ENCODE results near the gene SUCLA2. TPM values are rescaled to one million over a fixed set of nuclear protein-coding genes. Genes with fewer than 3 reads are reported as not detected.

SUCLA2 gene
- total and polyA plus RNA-seq, 10 of the 15 experiments (the other 5 are each of a cell fraction or from before 2014, with no cell fraction given) = 27.5 to 83.4 (median 42.8) TPM

DNA sequence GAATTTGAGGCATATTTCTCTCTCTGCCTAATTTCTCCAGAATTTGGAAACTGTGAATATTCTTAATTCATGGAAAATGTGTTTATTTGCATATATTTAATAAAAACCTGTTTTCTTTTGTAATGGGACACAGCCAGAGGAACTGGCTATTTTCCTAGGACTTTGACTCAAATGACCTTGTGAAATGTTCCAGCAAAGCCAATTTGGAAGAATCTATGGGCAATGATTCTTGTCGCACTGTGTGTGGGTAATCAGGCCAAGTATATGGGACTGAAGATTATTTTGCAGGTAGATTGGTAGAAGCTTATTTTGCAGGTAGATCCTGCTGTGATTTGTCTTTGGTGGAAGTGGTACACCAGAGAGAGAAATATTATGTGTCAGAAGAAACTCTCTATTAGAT lies 38.8 kb downstream of the SUCLA2 start:
- 97% methylated on average over 1 of the region's 1 CpG for WGBS (ENCODE audit: insufficient coverage, insufficient replicate concordance, low lambda C conversion rate, missing lambda C conversion rate)
- ATAC-seq = no peak
- CTCF ChIA-PET = no interaction called here

More for the DNA sequence above, 38.8 kb downstream of the SUCLA2 start:
- H3K9me3 ChIP-seq (replicated peaks; ENCODE audit: control insufficient read depth, insufficient read depth, low read length) = peaks cover 13% of the 10 kb centered on the region; the same call in 2 of the 3 replicates
- no peaks in the 10 kb centered on the region for H3K27me3 ChIP-seq (replicated peaks in 1 of 2; ENCODE audit: control insufficient read depth in 2 of 2, insufficient read depth in 2 of 2, low read length in 1 of 2)
- H3K79me2 ChIP-seq (ENCODE audit: control insufficient read depth, insufficient read depth, low read length) = no peaks in the 10 kb centered on the region
- POLR2A ChIA-PET = no interaction called here
- in situ Hi-C loops (cut with MboI) = no loop called here
- RAD21 ChIA-PET (ENCODE audit: unreplicated experiment) = no interaction called here
- TF ChIP-seq CHD2 (IDR thresholded peaks at IDR 0.05; ENCODE audit: borderline replicate concordance, low read depth, low read length) = no peak
- no peak for TF ChIP-seq SMAD1 (IDR thresholded peaks at IDR 0.05; ENCODE audit: low read depth, partially characterized antibody)
- TF ChIP-seq, protein P1, sequence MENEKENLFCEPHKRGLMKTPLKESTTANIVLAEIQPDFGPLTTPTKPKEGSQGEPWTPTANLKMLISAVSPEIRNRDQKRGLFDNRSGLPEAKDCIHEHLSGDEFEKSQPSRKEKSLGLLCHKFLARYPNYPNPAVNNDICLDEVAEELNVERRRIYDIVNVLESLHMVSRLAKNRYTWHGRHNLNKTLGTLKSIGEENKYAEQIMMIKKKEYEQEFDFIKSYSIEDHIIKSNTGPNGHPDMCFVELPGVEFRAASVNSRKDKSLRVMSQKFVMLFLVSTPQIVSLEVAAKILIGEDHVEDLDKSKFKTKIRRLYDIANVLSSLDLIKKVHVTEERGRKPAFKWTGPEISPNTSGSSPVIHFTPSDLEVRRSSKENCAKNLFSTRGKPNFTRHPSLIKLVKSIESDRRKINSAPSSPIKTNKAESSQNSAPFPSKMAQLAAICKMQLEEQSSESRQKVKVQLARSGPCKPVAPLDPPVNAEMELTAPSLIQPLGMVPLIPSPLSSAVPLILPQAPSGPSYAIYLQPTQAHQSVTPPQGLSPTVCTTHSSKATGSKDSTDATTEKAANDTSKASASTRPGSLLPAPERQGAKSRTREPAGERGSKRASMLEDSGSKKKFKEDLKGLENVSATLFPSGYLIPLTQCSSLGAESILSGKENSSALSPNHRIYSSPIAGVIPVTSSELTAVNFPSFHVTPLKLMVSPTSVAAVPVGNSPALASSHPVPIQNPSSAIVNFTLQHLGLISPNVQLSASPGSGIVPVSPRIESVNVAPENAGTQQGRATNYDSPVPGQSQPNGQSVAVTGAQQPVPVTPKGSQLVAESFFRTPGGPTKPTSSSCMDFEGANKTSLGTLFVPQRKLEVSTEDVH (IDR thresholded peaks at IDR 0.05; ENCODE audit: low read depth, partially characterized antibody) = no peak
- no peak for TF ChIP-seq MXI1 (IDR thresholded peaks at IDR 0.05; ENCODE audit: low read depth, low read length)
- no peak for TF ChIP-seq HCFC1 (IDR thresholded peaks at IDR 0.05; ENCODE audit: low read length)
- TF ChIP-seq, protein P2, sequence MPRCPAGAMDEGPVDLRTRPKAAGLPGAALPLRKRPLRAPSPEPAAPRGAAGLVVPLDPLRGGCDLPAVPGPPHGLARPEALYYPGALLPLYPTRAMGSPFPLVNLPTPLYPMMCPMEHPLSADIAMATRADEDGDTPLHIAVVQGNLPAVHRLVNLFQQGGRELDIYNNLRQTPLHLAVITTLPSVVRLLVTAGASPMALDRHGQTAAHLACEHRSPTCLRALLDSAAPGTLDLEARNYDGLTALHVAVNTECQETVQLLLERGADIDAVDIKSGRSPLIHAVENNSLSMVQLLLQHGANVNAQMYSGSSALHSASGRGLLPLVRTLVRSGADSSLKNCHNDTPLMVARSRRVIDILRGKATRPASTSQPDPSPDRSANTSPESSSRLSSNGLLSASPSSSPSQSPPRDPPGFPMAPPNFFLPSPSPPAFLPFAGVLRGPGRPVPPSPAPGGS (IDR thresholded peaks at IDR 0.05; ENCODE audit: borderline replicate concordance, insufficient read depth, low read depth, low read length, poor library complexity, severe bottlenecking) = no peak
- TF ChIP-seq, protein P3, sequence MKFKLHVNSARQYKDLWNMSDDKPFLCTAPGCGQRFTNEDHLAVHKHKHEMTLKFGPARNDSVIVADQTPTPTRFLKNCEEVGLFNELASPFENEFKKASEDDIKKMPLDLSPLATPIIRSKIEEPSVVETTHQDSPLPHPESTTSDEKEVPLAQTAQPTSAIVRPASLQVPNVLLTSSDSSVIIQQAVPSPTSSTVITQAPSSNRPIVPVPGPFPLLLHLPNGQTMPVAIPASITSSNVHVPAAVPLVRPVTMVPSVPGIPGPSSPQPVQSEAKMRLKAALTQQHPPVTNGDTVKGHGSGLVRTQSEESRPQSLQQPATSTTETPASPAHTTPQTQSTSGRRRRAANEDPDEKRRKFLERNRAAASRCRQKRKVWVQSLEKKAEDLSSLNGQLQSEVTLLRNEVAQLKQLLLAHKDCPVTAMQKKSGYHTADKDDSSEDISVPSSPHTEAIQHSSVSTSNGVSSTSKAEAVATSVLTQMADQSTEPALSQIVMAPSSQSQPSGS (IDR thresholded peaks at IDR 0.05; ENCODE audit: low read length) = no peak
- TF ChIP-seq MTA3 (IDR thresholded peaks at IDR 0.05; ENCODE audit: borderline replicate concordance, low read length) = no peak
- no peak for TF ChIP-seq RAD21 (IDR thresholded peaks at IDR 0.05; ENCODE audit: insufficient read depth, low read depth, low read length)
- no peak for TF ChIP-seq SP1 (IDR thresholded peaks at IDR 0.05; ENCODE audit: low read depth, low read length)
- TF ChIP-seq, protein P4, sequence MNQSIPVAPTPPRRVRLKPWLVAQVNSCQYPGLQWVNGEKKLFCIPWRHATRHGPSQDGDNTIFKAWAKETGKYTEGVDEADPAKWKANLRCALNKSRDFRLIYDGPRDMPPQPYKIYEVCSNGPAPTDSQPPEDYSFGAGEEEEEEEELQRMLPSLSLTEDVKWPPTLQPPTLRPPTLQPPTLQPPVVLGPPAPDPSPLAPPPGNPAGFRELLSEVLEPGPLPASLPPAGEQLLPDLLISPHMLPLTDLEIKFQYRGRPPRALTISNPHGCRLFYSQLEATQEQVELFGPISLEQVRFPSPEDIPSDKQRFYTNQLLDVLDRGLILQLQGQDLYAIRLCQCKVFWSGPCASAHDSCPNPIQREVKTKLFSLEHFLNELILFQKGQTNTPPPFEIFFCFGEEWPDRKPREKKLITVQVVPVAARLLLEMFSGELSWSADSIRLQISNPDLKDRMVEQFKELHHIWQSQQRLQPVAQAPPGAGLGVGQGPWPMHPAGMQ (IDR thresholded peaks at IDR 0.05; ENCODE audit: borderline replicate concordance) = no peak
- TF ChIP-seq HDGF (IDR thresholded peaks at IDR 0.05) = no peak
- TF ChIP-seq ZNF274 (IDR thresholded peaks at IDR 0.05; ENCODE audit: insufficient read depth, insufficient read length) = no peak
- TF ChIP-seq ZNF384 (IDR thresholded peaks at IDR 0.05; ENCODE audit: borderline replicate concordance, low read depth, low read length) = no peak
- TF ChIP-seq FOXK2 (IDR thresholded peaks at IDR 0.05) = no peak
- TF ChIP-seq, protein P5, sequence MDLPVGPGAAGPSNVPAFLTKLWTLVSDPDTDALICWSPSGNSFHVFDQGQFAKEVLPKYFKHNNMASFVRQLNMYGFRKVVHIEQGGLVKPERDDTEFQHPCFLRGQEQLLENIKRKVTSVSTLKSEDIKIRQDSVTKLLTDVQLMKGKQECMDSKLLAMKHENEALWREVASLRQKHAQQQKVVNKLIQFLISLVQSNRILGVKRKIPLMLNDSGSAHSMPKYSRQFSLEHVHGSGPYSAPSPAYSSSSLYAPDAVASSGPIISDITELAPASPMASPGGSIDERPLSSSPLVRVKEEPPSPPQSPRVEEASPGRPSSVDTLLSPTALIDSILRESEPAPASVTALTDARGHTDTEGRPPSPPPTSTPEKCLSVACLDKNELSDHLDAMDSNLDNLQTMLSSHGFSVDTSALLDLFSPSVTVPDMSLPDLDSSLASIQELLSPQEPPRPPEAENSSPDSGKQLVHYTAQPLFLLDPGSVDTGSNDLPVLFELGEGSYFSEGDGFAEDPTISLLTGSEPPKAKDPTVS (IDR thresholded peaks at IDR 0.05; ENCODE audit: low read depth, low read length) = no peak
- TF ChIP-seq RELA (IDR thresholded peaks at IDR 0.05; ENCODE audit: borderline replicate concordance, partially characterized antibody) = no peak
- peaks cover 0 to 5% of the 10 kb centered on the region in 2 experiments; a peak in 1 of 4 replicates for H3K36me3 ChIP-seq (ENCODE audit: control insufficient read depth in 2 of 2, insufficient read depth in 2 of 2, low read length in 1 of 2)
- no peak overlapping the region for H3K4me2 ChIP-seq (ENCODE audit: control insufficient read depth, insufficient read depth)
- FAIRE-seq = no peak
- DNase-seq (ENCODE audit: low read depth, low spot score) = no peak
- intact Hi-C loops (cut with micrococcal nuclease; ENCODE audit: unreplicated experiment) = no loop called here
- no peak overlapping the region for H3K9ac ChIP-seq (ENCODE audit: control insufficient read depth, insufficient read depth, low read length)
- H3K4me1 ChIP-seq (ENCODE audit: control insufficient read depth, insufficient read depth, low read length) = no peaks in the 10 kb centered on the region
- no peak overlapping the region for H2AFZ ChIP-seq (ENCODE audit: control insufficient read depth, low read depth, low read length)
- no peak overlapping the region for H3K27ac ChIP-seq (ENCODE audit: control insufficient read depth, insufficient read depth)
- no TSS peak for BruUV-seq (replicated peaks)
- H4K20me1 ChIP-seq (ENCODE audit: control insufficient read depth, insufficient read depth) = no peaks in the 10 kb centered on the region
- SMC1A ChIA-PET (ENCODE audit: uncharacterized antibody, unreplicated experiment) = interaction anchor here (1.5 to 2.0 kb wide), 2 partner anchors 13 to 20 kb away, joined by 4 to 5 read pairs; no protein-coding TSS in a partner anchor
- no peak overlapping the region for H3K4me3 ChIP-seq

Data from GM12878 (cell line).